HG03439 (cell line): ENCODE measurements around the gene TENM4.
"Not testable (repeated sequence)": the region's sequence is repeated elsewhere in the genome, so short reads cannot be mapped to it uniquely, and the experiment has no call there.

Source experiments
- ATAC-seq: cut with Tn5 transposase; IDR thresholded peaks from one replicate; pipeline ENCODE4 v1.9.1; 2021; ENCODE audit warnings: mild to moderate bottlenecking, moderate library complexity; ENCODE audit not compliant: unreplicated experiment

Gene TENM4

GRCh38 chr11:78922859-78923625 is 517.8 kb downstream of the TENM4 start:
- ATAC-seq: no peak

GRCh38 chr11:78921509-78921908 is 519.3 kb downstream of the TENM4 start:
- ATAC-seq: no peak

- ATAC-seq: no peak
Observed at GRCh38 chr11:78920329-78920728, 520.5 kb downstream of the TENM4 start.

GRCh38 chr11:78916759-78917158 is 524.1 kb downstream of the TENM4 start:
- no peak for ATAC-seq

GRCh38 chr11:78914503-78914902 is 526.3 kb downstream of the TENM4 start:
- no peak for ATAC-seq

- no peak for ATAC-seq
Observed at GRCh38 chr11:78912778-78913177, 528.1 kb downstream of the TENM4 start.

GRCh38 chr11:78910322-78910721 is 530.5 kb downstream of the TENM4 start:
- ATAC-seq: no peak

- no peak for ATAC-seq
Observed at GRCh38 chr11:78909386-78909785, 531.4 kb downstream of the TENM4 start.

- no peak for ATAC-seq
Observed at GRCh38 chr11:78907636-78908035, 533.2 kb downstream of the TENM4 start.

GRCh38 chr11:78906566-78906965 is 534.3 kb downstream of the TENM4 start:
- no peak for ATAC-seq

GRCh38 chr11:78905756-78906155 is 535.1 kb downstream of the TENM4 start:
- no peak for ATAC-seq

GRCh38 chr11:78902771-78903507 is 537.9 kb downstream of the TENM4 start:
- ATAC-seq: no peak

- ATAC-seq: no peak
Observed at GRCh38 chr11:78901831-78902230, 539.0 kb downstream of the TENM4 start.

- ATAC-seq: no peak
Observed at GRCh38 chr11:78898266-78898775, 542.5 kb downstream of the TENM4 start.

GRCh38 chr11:78893996-78894395 is 546.8 kb downstream of the TENM4 start:
- no peak for ATAC-seq

- no peak for ATAC-seq
Observed at GRCh38 chr11:78889698-78890097, 551.1 kb downstream of the TENM4 start.

- no peak for ATAC-seq
Observed at GRCh38 chr11:78886616-78887015, 554.2 kb downstream of the TENM4 start.

- ATAC-seq: no peak
Observed at GRCh38 chr11:78884761-78885160, 556.1 kb downstream of the TENM4 start.

GRCh38 chr11:78883506-78883905 is 557.3 kb downstream of the TENM4 start:
- ATAC-seq: no peak

- not testable (repeated sequence) for ATAC-seq
Observed at GRCh38 chr11:78879094-78879980, 561.5 kb downstream of the TENM4 start.

- ATAC-seq: no peak
Observed at GRCh38 chr11:78878631-78879030, 562.2 kb downstream of the TENM4 start.
